ENCODE results near the gene IGHMBP2.

The IGHMBP2 gene

GRCh38 chr11:68942751-68943271, 39.1 kb downstream of the IGHMBP2 start:
- in situ Hi-C loops (cut with MboI; ENCODE audit: low sequenced_read_pairs, unreplicated experiment): no loop called here

DNA sequence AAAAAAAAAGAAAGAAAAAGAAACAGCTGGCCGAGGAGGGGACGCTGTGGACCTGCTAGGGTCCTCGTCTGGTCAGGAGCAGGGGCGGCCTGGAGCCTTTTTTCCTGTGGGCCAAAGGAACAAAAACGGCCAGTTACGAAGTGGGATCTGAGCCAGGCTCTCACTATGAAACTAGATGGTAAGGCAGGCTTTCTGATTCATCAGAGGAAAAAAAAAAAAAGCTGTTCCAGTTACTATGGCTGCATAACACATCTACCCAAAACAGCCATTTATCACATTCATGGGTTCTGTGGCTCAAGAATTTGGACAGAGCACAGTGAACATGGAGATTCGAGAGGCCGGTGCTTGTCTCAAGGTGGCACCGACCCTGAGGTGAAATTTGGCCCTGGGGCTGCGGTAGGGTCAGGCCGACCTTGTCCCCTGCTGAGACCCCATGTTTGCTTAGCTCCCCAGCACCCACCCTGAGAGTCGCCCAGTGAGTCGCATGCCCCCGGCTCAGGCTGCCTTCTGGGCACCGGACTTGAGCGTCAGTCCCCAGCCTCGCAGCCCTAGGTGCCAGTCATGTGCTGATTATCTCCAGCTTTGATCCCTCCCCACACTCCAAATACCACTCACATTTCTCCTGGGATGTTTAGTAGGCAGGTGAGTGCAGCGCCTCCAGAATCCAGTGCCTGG, 42.9 kb downstream of the IGHMBP2 start:
- DNase-seq (ENCODE audit: low spot score): no peak
- in situ Hi-C loops (cut with MboI; ENCODE audit: low sequenced_read_pairs, unreplicated experiment): no loop called here
- TF ChIP-seq, protein P1, sequence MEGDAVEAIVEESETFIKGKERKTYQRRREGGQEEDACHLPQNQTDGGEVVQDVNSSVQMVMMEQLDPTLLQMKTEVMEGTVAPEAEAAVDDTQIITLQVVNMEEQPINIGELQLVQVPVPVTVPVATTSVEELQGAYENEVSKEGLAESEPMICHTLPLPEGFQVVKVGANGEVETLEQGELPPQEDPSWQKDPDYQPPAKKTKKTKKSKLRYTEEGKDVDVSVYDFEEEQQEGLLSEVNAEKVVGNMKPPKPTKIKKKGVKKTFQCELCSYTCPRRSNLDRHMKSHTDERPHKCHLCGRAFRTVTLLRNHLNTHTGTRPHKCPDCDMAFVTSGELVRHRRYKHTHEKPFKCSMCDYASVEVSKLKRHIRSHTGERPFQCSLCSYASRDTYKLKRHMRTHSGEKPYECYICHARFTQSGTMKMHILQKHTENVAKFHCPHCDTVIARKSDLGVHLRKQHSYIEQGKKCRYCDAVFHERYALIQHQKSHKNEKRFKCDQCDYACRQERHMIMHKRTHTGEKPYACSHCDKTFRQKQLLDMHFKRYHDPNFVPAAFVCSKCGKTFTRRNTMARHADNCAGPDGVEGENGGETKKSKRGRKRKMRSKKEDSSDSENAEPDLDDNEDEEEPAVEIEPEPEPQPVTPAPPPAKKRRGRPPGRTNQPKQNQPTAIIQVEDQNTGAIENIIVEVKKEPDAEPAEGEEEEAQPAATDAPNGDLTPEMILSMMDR (IDR thresholded peaks at IDR 0.05; ENCODE audit: borderline replicate concordance, control extremely low read depth, extremely low read depth, insufficient read depth, missing control alignments): no peak

More at GRCh38 chr11:68942751-68943271, 39.1 kb downstream of the IGHMBP2 start:
- TF ChIP-seq, protein P1 (IDR thresholded peaks at IDR 0.05; ENCODE audit: borderline replicate concordance, control extremely low read depth, extremely low read depth, insufficient read depth, missing control alignments): no peak
- DNase-seq (ENCODE audit: low spot score): peak; percentile 65

DNA sequence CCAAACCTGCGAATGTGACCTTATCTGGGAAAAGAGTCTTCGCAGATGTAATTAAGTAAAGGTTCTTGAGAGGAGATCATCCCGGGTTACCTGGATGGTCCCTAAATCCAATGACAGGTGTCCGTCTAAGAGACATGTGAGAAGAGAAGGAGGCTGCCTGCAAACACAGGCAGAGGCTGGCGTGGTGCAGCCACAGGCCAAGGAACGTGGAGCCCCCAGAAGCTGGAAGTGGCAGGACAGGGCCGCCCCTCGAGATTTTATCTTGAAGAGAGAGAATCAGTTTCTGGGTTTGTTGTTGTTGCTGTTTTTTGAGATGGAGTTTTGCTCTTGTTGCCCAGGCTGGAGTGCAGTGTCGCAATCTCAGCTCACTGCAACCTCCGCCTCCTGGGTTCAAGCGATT, 43.5 kb downstream of the IGHMBP2 start:
- in situ Hi-C loops (cut with MboI; ENCODE audit: low sequenced_read_pairs, unreplicated experiment): no loop called here
- no peak for DNase-seq (ENCODE audit: low spot score)
- TF ChIP-seq, protein P1 (IDR thresholded peaks at IDR 0.05; ENCODE audit: borderline replicate concordance, control extremely low read depth, extremely low read depth, insufficient read depth, missing control alignments): no peak

DNA sequence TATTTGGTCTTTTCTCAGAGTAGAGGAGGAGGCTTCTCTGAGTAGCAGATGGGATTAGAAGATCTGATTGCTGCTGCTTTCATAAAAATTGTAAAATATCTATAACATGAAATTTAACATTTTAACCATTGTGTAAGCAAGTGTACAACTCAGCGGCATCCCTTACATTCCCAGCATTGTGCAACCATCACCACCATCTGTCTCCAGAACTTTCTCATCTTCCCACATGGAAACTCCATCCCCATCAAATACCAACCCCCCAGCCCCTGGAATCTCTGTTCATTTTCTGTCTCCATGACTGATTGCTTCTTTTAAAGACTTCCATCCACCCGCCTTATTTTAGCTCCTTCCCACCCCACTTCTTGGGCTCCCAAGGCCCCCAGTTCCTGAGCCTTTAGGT, 44.8 kb downstream of the IGHMBP2 start:
- DNase-seq (ENCODE audit: low spot score): no peak
- TF ChIP-seq, protein P1 (IDR thresholded peaks at IDR 0.05; ENCODE audit: borderline replicate concordance, control extremely low read depth, extremely low read depth, insufficient read depth, missing control alignments): no peak
- in situ Hi-C loops (cut with MboI; ENCODE audit: low sequenced_read_pairs, unreplicated experiment): no loop called here

- in situ Hi-C loops (cut with MboI; ENCODE audit: low sequenced_read_pairs, unreplicated experiment): no loop called here
- TF ChIP-seq, protein P1 (IDR thresholded peaks at IDR 0.05; ENCODE audit: borderline replicate concordance, control extremely low read depth, extremely low read depth, insufficient read depth, missing control alignments): no peak
- no peak for DNase-seq (ENCODE audit: low spot score)
Measured at GRCh38 chr11:68948935-68949334, 45.2 kb downstream of the IGHMBP2 start.

DNA sequence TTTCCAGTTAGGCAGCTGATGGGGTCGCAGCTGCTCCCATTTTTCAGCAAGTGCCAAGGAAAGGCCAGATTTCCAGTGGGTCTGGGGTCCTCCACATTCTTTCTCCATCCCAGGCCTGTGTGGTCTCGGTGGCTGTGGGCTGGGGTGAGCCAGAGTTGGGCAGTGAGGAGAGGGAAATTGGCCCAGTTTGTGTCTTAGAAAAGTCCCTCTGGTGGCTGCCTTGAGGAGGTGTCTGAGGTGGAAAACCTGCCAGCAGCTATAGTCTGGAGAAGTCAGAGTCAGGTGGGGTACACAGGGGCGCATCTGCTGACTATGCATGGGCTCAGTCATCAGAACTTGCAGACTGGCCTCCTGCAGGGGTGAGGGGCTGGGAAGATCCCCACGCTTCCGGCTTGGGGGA, 46.6 kb downstream of the IGHMBP2 start:
- in situ Hi-C loops (cut with MboI; ENCODE audit: low sequenced_read_pairs, unreplicated experiment): no loop called here
- DNase-seq (ENCODE audit: low spot score): peak; percentile 62
- TF ChIP-seq, protein P1 (IDR thresholded peaks at IDR 0.05; ENCODE audit: borderline replicate concordance, control extremely low read depth, extremely low read depth, insufficient read depth, missing control alignments): no peak
